Nucleus accumbens (tissue), 56 donors: Measurements from ENCODE around the gene PRDM16.

Experiments
- DNase-seq, 56 donors: peaks; one replicate each; lab custom pipeline; 2025; lab: John Stamatoyannopoulos, UW

PRDM16 gene

GRCh38 chr1:3211582-3212375 lies 142.8 kb downstream of the PRDM16 start:
- peak in 42 of 56 donors; percentile 9 to 85 (median 40) for DNase-seq

- DNase-seq, result no peak
These were observed 143.7 kb downstream of the PRDM16 start for GRCh38 chr1:3212453-3213355.

GRCh38 chr1:3213730-3214129 lies 144.7 kb downstream of the PRDM16 start:
- DNase-seq, result no peak

GRCh38 chr1:3215198-3216014 lies 146.4 kb downstream of the PRDM16 start:
- DNase-seq, result peak in 22 of 56 donors; percentile 6 to 58 (median 30)

- DNase-seq, result no peak
These were observed 147.0 kb downstream of the PRDM16 start for GRCh38 chr1:3216015-3216391.

- DNase-seq, result peak in 4 of 56 donors; percentile 9 to 24 (median 22)
These were observed 148.2 kb downstream of the PRDM16 start for GRCh38 chr1:3217181-3217641.

GRCh38 chr1:3217979-3218679 lies 149.1 kb downstream of the PRDM16 start:
- no peak for DNase-seq

GRCh38 chr1:3219005-3219790 lies 150.2 kb downstream of the PRDM16 start:
- DNase-seq, result peak; percentile 28 to 97 (median 83)

GRCh38 chr1:3219791-3220467 lies 150.9 kb downstream of the PRDM16 start:
- DNase-seq, result no peak

- DNase-seq, result peak in 26 of 56 donors; percentile 10 to 77 (median 40)
These were observed 152.4 kb downstream of the PRDM16 start for GRCh38 chr1:3221112-3222041.

- DNase-seq, result peak in 2 of 56 donors; percentile 33 to 42
These were observed 153.2 kb downstream of the PRDM16 start for GRCh38 chr1:3222042-3222692.

- DNase-seq, result no peak
These were observed 156.7 kb downstream of the PRDM16 start for GRCh38 chr1:3225661-3226060.

- no peak for DNase-seq
These were observed 157.2 kb downstream of the PRDM16 start for GRCh38 chr1:3226191-3226590.

- DNase-seq, result no peak
These were observed 157.8 kb downstream of the PRDM16 start for GRCh38 chr1:3226701-3227350.

GRCh38 chr1:3227351-3227704 lies 158.3 kb downstream of the PRDM16 start:
- DNase-seq, result no peak

GRCh38 chr1:3227893-3228292 lies 158.9 kb downstream of the PRDM16 start:
- DNase-seq, result no peak
